ENCODE data around the gene XRN2. TPM values are rescaled to one million over a fixed set of nuclear protein-coding genes. Genes with fewer than 3 reads are reported as not detected.

The XRN2 gene, protein sequence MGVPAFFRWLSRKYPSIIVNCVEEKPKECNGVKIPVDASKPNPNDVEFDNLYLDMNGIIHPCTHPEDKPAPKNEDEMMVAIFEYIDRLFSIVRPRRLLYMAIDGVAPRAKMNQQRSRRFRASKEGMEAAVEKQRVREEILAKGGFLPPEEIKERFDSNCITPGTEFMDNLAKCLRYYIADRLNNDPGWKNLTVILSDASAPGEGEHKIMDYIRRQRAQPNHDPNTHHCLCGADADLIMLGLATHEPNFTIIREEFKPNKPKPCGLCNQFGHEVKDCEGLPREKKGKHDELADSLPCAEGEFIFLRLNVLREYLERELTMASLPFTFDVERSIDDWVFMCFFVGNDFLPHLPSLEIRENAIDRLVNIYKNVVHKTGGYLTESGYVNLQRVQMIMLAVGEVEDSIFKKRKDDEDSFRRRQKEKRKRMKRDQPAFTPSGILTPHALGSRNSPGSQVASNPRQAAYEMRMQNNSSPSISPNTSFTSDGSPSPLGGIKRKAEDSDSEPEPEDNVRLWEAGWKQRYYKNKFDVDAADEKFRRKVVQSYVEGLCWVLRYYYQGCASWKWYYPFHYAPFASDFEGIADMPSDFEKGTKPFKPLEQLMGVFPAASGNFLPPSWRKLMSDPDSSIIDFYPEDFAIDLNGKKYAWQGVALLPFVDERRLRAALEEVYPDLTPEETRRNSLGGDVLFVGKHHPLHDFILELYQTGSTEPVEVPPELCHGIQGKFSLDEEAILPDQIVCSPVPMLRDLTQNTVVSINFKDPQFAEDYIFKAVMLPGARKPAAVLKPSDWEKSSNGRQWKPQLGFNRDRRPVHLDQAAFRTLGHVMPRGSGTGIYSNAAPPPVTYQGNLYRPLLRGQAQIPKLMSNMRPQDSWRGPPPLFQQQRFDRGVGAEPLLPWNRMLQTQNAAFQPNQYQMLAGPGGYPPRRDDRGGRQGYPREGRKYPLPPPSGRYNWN
- 76.4 TPM for total RNA-seq (ENCODE audit: unreplicated experiment)
- long read RNA-seq, transcript XRN2-201 (30 exons, 3,437 nt) = major isoform, 21 of 95 reads
- long read RNA-seq, partial matches to known transcripts = 66 of 95 reads
- long read RNA-seq, other reads (novel, unspliced or antisense) = 8 of 95 reads

- H3K27ac Mint-ChIP-seq (ENCODE audit: unreplicated experiment) = peak within 1 kb of the TSS; percentile 99
- no peaks in the 10 kb centered on the region for H3K9me3 Mint-ChIP-seq (ENCODE audit: unreplicated experiment)
- peaks cover 12% of the 10 kb centered on the region for H3K27me3 Mint-ChIP-seq (ENCODE audit: unreplicated experiment)
- TF ChIP-seq CTCF (IDR thresholded peaks at IDR 0.05; ENCODE audit: unreplicated experiment) = no peak
- peak; percentile 95 for DNase-seq (ENCODE audit: low spot score)
- H3K4me3 Mint-ChIP-seq (ENCODE audit: unreplicated experiment) = peak within 1 kb of the TSS; percentile 96
- no peaks in the 10 kb centered on the region for H3K36me3 Mint-ChIP-seq (ENCODE audit: low read depth, unreplicated experiment)
- H3K4me1 Mint-ChIP-seq (ENCODE audit: unreplicated experiment) = peaks cover 19% of the 10 kb centered on the region
Measured at GRCh38 chr20:21303061-21303871, at the start of gene XRN2. Gene XRN2, plus strand, starts transcription at chr20:21303331. Its CDS starts 68 bp downstream, at chr20:21303399.

- H3K36me3 Mint-ChIP-seq (ENCODE audit: low read depth, unreplicated experiment) = no peaks in the 10 kb centered on the region
- H3K27ac Mint-ChIP-seq (ENCODE audit: unreplicated experiment) = no peak overlapping the region
- no peak for TF ChIP-seq CTCF (IDR thresholded peaks at IDR 0.05; ENCODE audit: unreplicated experiment)
- peaks cover 2% of the 10 kb centered on the region for H3K27me3 Mint-ChIP-seq (ENCODE audit: unreplicated experiment)
- no peaks in the 10 kb centered on the region for H3K9me3 Mint-ChIP-seq (ENCODE audit: unreplicated experiment)
- no peak for DNase-seq (ENCODE audit: low spot score)
- H3K4me3 Mint-ChIP-seq (ENCODE audit: unreplicated experiment) = no peak overlapping the region
- H3K4me1 Mint-ChIP-seq (ENCODE audit: unreplicated experiment) = no peaks in the 10 kb centered on the region
Measured at GRCh38 chr20:21257192-21257591, 45.9 kb upstream of the XRN2 start.

- H3K27me3 Mint-ChIP-seq (ENCODE audit: unreplicated experiment) = no peaks in the 10 kb centered on the region
- no peak for DNase-seq (ENCODE audit: low spot score)
- H3K4me1 Mint-ChIP-seq (ENCODE audit: unreplicated experiment) = no peaks in the 10 kb centered on the region
- H3K4me3 Mint-ChIP-seq (ENCODE audit: unreplicated experiment) = no peak overlapping the region
- H3K27ac Mint-ChIP-seq (ENCODE audit: unreplicated experiment) = no peak overlapping the region
- H3K9me3 Mint-ChIP-seq (ENCODE audit: unreplicated experiment) = no peaks in the 10 kb centered on the region
- no peaks in the 10 kb centered on the region for H3K36me3 Mint-ChIP-seq (ENCODE audit: low read depth, unreplicated experiment)
- TF ChIP-seq CTCF (IDR thresholded peaks at IDR 0.05; ENCODE audit: unreplicated experiment) = no peak
Measured at GRCh38 chr20:21258411-21258810, 44.7 kb upstream of the XRN2 start.

DNA sequence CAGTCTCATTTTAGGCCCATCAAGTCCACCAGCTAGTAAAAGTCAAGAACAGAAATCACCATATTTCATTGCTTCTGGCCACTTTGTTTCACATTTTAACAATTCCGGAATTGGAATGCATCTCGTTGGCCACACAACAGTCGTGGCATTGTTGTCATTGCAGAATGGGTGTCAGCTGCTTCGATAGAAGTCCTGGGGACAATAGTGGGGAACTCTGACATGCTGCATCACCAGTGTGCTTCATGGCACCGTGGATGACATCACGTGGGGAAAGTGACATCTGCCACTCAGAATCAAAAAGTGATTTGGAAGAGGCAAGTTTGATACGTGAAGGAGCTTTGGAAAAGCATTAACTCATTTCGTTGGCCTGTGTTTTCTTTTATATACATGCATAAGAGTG, 43.8 kb upstream of the XRN2 start:
- no peaks in the 10 kb centered on the region for H3K4me1 Mint-ChIP-seq (ENCODE audit: unreplicated experiment)
- DNase-seq (ENCODE audit: low spot score) = no peak
- no peaks in the 10 kb centered on the region for H3K27me3 Mint-ChIP-seq (ENCODE audit: unreplicated experiment)
- H3K4me3 Mint-ChIP-seq (ENCODE audit: unreplicated experiment) = no peak overlapping the region
- no peak for TF ChIP-seq CTCF (IDR thresholded peaks at IDR 0.05; ENCODE audit: unreplicated experiment)
- no peaks in the 10 kb centered on the region for H3K36me3 Mint-ChIP-seq (ENCODE audit: low read depth, unreplicated experiment)
- no peak overlapping the region for H3K27ac Mint-ChIP-seq (ENCODE audit: unreplicated experiment)
- no peaks in the 10 kb centered on the region for H3K9me3 Mint-ChIP-seq (ENCODE audit: unreplicated experiment)
